ENCODE data around the gene MBP.
"Not testable (repeated sequence)": the region's sequence is repeated elsewhere in the genome, so short reads cannot be mapped to it uniquely, and the experiment has no call there.

The MBP gene

GRCh38 chr18:77025831-77026363, 106.7 kb downstream of the MBP start:
- DNase-seq (ENCODE audit: low read depth in 2 of 2, low spot score in 1 of 2): no peak

DNA sequence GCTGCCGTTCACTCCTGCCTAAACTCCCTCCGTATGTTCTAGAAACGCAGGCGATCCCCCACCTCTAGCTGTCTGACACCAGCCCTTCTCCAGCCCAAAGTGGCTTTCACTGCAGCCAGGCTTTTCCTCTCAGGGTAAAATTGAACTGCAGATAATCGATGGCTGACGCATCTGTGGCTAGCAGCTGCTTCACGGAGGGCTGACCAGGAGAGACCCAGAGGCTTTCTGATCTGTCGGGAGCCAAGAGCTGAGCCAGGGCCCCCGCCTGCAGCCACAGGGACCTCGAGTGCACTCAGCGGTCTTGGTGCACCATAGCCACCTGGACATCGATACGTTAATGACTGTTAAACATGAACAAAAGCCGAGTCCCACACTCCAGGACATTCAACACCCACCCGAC, 107.5 kb downstream of the MBP start:
- no peak for DNase-seq (ENCODE audit: low read depth in 2 of 2, low spot score in 1 of 2)

- no peak for DNase-seq (ENCODE audit: low read depth in 2 of 2, low spot score in 1 of 2)
These were observed 108.1 kb downstream of the MBP start for GRCh38 chr18:77024476-77024875.

DNA sequence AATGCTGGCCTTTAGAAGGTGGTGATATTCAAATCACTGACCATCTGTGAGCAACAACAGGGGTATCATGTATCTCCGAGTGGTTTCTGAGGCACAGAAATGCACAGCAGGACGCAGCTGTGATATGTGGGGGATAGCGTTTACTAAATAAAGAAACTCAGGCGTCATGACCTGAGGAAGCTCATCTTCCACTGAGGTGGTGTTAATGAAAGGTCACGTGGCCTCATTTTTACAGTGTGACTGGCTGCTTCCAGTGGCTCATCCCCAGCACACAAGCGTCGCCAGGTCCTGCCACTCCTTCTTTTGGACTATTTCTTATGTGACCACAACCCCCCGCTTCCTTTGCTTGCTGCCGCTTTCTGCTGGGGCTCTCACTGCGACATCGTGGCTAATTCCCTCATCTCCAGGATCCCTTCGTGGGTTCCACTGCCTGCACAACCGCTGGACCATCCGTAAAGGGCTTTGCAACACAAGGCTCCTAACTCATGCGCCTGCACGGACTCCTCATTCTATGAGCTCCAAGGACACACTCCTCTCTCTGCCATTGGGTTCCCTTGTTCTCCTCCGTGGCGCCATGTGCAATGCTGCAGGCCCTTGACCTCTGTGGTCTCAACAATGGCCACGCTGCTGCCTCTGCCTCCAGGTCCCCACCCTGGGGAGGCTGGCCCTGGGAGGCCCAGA, 109.3 kb downstream of the MBP start:
- DNase-seq (ENCODE audit: low read depth in 2 of 2, low spot score in 1 of 2): no peak

- DNase-seq (ENCODE audit: low read depth in 2 of 2, low spot score in 1 of 2): no peak
These were observed 110.0 kb downstream of the MBP start for GRCh38 chr18:77022556-77022955.

GRCh38 chr18:77022116-77022515, 110.5 kb downstream of the MBP start:
- DNase-seq (ENCODE audit: low read depth in 2 of 2, low spot score in 1 of 2): no peak

- not testable (repeated sequence) for DNase-seq (ENCODE audit: low read depth in 2 of 2, low spot score in 1 of 2)
These were observed 111.1 kb downstream of the MBP start for GRCh38 chr18:77021478-77021877.

DNA sequence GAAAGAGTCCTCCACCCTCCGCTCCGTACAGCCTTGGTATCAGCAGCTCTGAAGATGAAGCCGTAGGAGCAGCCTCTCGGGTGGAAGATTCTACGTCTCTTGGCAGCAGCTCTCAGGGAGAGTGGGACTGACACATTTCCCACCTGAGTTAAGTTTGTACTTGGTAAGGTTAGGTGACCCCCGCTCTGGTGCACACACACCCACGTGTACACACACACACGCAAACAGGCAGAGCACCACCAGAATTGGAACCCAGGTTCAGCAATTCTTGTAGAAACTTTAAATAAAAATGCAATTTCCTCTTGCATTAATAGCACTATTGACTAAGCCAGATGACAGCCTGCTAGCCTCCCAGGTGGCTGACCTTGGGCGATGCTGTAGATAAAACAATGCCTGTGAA, 111.5 kb downstream of the MBP start:
- no peak for DNase-seq (ENCODE audit: low read depth in 2 of 2, low spot score in 1 of 2)

- DNase-seq (ENCODE audit: low read depth in 2 of 2, low spot score in 1 of 2): no peak
These were observed 112.0 kb downstream of the MBP start for GRCh38 chr18:77020561-77020960.

- DNase-seq (ENCODE audit: low read depth in 2 of 2, low spot score in 1 of 2): no peak
These were observed 112.9 kb downstream of the MBP start for GRCh38 chr18:77019641-77020040.

GRCh38 chr18:77018650-77019049, 113.9 kb downstream of the MBP start:
- not testable (repeated sequence) for DNase-seq (ENCODE audit: low read depth in 2 of 2, low spot score in 1 of 2)

DNA sequence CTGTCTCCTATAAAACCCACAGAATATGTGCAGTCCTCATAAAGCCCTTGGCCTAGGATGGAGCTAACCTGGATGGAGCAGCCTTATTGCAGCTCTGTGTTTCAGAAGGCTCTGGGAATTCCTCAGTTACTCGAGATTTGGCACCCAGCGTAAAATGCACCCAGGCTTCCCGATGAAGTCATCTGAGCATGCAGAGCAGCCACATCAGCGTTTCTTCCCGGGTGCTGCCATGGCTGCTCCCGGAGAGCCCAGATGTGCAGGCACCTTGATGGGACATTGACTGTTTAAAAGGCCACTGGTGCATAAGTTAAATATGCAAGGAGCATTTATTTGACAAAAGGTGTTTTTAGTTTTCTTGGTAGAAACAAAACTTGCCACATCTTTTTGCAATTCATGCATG, 115.2 kb downstream of the MBP start:
- no peak for DNase-seq (ENCODE audit: low read depth in 2 of 2, low spot score in 1 of 2)

GRCh38 chr18:77016936-77017335, 115.6 kb downstream of the MBP start:
- DNase-seq (ENCODE audit: low read depth in 2 of 2, low spot score in 1 of 2): no peak

- no peak for DNase-seq (ENCODE audit: low read depth in 2 of 2, low spot score in 1 of 2)
These were observed 116.5 kb downstream of the MBP start for GRCh38 chr18:77015771-77016710.

DNA sequence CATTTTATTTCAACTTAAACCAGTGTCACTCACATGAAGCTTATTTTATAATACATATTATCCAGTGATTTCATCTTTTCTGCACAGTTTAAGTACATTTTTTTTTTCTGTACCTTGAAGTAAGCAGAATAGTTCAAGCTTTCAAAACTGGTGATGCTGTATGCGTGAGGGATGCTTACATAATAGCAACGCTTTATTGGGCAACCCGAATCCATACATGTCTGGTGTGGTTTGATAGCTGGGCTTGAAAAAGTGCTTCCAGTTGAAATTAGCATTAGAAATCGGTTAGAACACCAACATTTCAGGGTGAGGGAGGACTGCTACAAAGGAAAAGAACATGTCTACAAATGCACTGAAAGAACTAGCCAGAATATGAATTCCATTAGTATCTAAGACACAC, 117.4 kb downstream of the MBP start:
- no peak for DNase-seq (ENCODE audit: low read depth in 2 of 2, low spot score in 1 of 2)

GRCh38 chr18:77014538-77014937, 118.0 kb downstream of the MBP start:
- DNase-seq (ENCODE audit: low read depth in 2 of 2, low spot score in 1 of 2): no peak

DNA sequence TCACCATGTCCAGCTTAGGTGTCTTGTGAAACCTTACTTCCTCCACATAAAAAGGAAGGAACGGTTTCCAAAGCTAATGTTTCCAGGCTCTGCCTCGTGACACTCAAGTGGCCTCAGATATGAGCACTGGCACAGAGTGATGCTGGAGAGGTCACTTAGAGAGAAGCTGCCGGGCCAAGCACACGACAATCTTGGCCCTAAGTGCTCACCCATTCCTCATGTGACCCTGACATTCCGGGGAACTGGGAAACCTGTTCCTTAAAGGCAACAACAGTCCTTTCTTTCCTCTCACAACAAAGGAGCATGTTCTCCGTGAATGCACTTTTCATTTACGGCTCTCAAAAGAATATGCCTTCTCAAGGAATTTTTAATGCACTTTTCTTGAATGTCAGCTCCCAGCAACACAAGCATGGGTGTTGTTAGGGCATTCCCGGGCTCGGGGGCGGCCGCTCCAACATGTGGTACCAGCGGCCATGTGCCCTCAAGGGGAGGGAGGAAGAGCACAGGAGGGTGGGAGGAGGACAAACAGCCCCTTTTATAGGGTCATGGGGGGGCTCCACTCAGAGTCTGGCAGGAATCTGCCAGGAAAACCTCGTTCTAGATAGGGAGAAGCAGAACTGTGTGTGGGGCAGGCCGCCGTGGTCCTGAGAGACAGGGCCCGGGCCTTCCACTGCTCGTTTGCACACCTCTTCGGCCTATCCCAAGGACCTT, 118.6 kb downstream of the MBP start:
- DNase-seq (ENCODE audit: low read depth in 2 of 2, low spot score in 1 of 2): no peak

DNA sequence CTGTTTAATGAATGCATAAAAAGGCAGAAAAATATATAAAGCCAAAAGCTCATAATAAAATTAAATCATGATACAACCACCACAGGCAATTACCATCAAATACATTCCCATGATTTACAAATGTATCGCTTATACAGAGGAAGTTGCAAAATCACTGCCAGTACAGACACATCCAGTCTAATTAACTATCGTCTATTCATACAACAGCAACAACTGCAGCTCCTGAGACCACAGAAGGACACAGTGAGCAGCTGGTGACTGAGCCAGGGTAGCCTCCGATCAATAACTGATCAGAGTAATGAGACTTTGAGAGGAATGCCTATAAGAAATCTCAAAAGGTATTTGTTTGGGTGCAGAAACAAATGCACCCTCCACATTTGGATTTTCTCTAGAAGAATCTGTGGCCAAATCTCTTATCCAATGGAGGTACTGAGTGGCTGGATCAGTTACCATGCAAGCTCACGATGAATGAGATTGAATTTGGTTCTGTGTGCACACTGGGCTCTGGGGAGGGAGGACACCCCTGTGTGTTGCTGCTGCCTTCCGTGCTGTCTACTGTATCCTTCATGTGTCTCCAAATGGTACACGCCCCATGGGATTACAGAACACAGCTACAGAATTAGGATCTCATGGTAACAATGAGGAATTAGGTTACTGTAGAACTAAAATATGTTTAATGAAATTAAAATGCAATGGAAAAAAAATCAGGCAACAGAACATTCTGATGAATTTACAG, 119.6 kb downstream of the MBP start:
- DNase-seq (ENCODE audit: low read depth in 2 of 2, low spot score in 1 of 2): no peak

- DNase-seq (ENCODE audit: low read depth in 2 of 2, low spot score in 1 of 2): no peak
These were observed 120.5 kb downstream of the MBP start for GRCh38 chr18:77012120-77012519.

DNA sequence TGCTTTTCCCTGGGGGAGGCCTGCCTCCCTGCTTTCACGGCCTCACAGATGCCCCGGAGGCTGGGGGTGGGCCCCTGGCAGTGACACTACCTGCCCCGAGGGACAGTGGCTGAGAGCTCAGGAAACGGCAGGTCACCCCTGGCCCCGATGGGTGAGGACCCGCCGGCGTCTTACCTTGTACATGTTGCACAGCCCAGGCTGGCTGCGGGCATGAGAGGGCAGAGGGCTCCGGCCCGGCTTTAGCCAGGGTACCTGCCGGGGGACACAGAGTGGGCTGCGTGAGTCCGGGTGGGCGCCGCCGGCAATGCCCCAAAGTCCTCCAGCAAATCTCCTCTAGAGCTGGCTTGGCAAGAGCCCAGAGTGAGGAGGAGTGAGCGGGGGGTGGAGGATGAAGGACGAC, 122.9 kb downstream of the MBP start:
- DNase-seq (ENCODE audit: low read depth in 2 of 2, low spot score in 1 of 2): no peak

Data from stimulated activated CD8-positive, alpha-beta memory T cell treated with anti-CD3 and anti-CD28 coated beads, Interleukin-4, amount 100 ng/mL, for 4 hours (primary cell).